ENCODE results near the gene RCOR1. TPM values are rescaled to one million over a fixed set of nuclear protein-coding genes. Genes with fewer than 3 reads are reported as not detected.

Gene RCOR1
- total and polyA plus RNA-seq, 2 donors (not counting 1 experiment from before 2014, with no cell fraction given): 8.7 to 37.1 TPM

DNA sequence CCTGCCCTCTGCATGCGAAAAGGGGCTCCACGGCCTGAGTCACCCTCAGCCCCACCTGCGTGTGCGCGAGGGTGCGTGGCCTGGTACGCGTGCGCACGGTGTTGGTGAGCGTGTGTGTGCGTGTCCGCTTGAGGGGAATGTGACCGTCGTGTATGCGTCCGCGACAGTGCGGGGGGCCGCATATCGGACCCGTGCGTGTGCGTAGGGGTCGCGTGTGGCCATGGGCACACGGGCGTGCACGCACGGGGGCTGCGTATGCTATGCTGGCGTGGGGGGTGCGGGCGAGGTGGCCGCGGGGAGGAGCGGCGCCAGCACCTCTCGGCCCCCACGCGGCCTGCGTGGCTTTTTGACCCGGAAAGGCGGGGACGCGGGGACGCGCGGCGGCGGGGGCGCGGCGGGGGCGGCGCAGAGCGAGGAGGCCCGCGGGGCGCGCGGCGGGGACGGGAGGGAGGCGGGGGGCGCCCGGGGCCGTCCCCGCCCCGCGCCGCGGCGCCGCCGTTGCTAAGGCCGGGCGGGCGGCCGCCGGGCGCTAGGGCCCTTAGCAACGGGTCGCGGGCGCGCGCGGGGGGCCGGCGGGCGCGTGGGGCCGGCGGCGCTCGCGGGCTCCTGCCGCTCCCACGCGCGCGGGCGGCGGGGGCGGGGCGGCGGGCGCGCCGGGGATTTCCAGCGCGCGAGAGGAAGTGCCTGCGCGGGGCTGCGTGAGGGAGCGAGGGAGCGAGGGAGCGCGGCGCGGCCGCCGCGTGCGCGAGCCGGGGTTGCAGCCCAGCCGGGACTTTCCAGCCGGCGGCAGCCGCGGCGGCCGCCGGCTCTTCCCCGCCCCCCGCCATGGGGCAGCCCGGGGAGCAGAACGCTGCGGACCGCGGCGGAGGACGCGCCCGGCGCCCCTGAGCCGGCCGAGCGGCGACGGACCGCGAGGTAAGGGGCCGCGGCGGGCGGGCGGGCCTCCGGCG, 184.6 kb downstream of the RCOR1 start, which contains the start of gene TRAF3:
Gene TRAF3 (plus strand): TSS at position 689 of the 950 bp plus-strand sequence. CDS start 92,753 bp downstream, outside the sequence.
- Mint-ChIP-seq H3K4me3 (peak within 1 kb of the TSS; percentile 91), H3K4me1 (peaks cover 62% of the 10 kb centered on the region), H3K27me3 (no peaks in the 10 kb centered on the region), H3K9me3 (ENCODE audit: insufficient read depth) (no peaks in the 10 kb centered on the region), H3K27ac (peak within 1 kb of the TSS; percentile 93)
- H3K36me3 ChIP-seq (replicated peaks in 1 of 2; ENCODE audit: control extremely low read depth in 1 of 2, control insufficient read depth in 1 of 2, extremely low read depth in 1 of 2, insufficient read depth in 2 of 2, low read length in 1 of 2): peaks cover 0 to 10% of the 10 kb centered on the region in 2 experiments
- POLR2A ChIA-PET: no interaction called here
- peaks cover 47% of the 10 kb centered on the region for H3K79me2 ChIP-seq (ENCODE audit: control insufficient read depth, insufficient read depth, low read length)
- H3K27ac ChIP-seq (ENCODE audit: low read length in 2 of 2): peak within 1 kb of the TSS; percentile 95 to 97
- DNase-seq (peak; percentile 95), ATAC-seq (ENCODE audit: low read depth) (peak; percentile 73)
- peak within 1 kb of the TSS; percentile 58 for H2AFZ ChIP-seq (ENCODE audit: insufficient read depth, low read depth, low read length, poor library complexity, severe bottlenecking)
- TF ChIP-seq EZH2 (IDR thresholded peaks at IDR 0.05; ENCODE audit: borderline replicate concordance, insufficient read depth, low read depth, low read length, poor library complexity, severe bottlenecking): no peak
- TF ChIP-seq, protein P1, sequence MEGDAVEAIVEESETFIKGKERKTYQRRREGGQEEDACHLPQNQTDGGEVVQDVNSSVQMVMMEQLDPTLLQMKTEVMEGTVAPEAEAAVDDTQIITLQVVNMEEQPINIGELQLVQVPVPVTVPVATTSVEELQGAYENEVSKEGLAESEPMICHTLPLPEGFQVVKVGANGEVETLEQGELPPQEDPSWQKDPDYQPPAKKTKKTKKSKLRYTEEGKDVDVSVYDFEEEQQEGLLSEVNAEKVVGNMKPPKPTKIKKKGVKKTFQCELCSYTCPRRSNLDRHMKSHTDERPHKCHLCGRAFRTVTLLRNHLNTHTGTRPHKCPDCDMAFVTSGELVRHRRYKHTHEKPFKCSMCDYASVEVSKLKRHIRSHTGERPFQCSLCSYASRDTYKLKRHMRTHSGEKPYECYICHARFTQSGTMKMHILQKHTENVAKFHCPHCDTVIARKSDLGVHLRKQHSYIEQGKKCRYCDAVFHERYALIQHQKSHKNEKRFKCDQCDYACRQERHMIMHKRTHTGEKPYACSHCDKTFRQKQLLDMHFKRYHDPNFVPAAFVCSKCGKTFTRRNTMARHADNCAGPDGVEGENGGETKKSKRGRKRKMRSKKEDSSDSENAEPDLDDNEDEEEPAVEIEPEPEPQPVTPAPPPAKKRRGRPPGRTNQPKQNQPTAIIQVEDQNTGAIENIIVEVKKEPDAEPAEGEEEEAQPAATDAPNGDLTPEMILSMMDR (IDR thresholded peaks at IDR 0.05): no peak
- peak within 1 kb of the TSS; percentile 95 for H3K9ac ChIP-seq (ENCODE audit: low read length)
- H3K4me1 ChIP-seq (ENCODE audit: control insufficient read depth in 2 of 2, insufficient read depth in 2 of 2, low read length in 2 of 2): peaks cover 65 to 76% of the 10 kb centered on the region in 2 donors
- peaks cover 34% of the 10 kb centered on the region for H4K20me1 ChIP-seq (ENCODE audit: control insufficient read depth, insufficient read depth, low read length, poor library complexity, severe bottlenecking)
- H3K9me3 ChIP-seq (ENCODE audit: control extremely low read depth in 1 of 3, control insufficient read depth in 2 of 3, insufficient read depth in 1 of 3, low read length in 2 of 3): no peaks in the 10 kb centered on the region
- peak within 1 kb of the TSS; percentile 57 to 90 (median 83) for H3K4me3 ChIP-seq (ENCODE audit: control extremely low read depth in 1 of 5, extremely low read depth in 1 of 5, insufficient read depth in 1 of 5, low read depth in 2 of 5, low read length in 4 of 5)
- intact Hi-C loops (cut with micrococcal nuclease): loop anchor here (1.0 to 10.0 kb wide), 3 partner anchors 9 to 1070 kb away; partner anchors contain the start of genes CDC42BPB and PPP1R13B
- 13% methylated on average over 163 of the region's 163 CpGs for WGBS (ENCODE audit: insufficient coverage)
- H3K4me2 ChIP-seq (replicated peaks; ENCODE audit: low read depth, low read length, poor library complexity, severe bottlenecking): peak within 1 kb of the TSS; percentile 90
- CTCF ChIA-PET: interaction anchor here (1.4 to 3.0 kb wide), 2 partner anchors 92 to 141 kb away, joined by 4 to 18 read pairs; no protein-coding TSS in a partner anchor
- H3K27me3 ChIP-seq (replicated peaks in 1 of 4; ENCODE audit: control extremely low read depth in 1 of 4, control insufficient read depth in 3 of 4, insufficient read depth in 4 of 4, low read length in 3 of 4): no peaks in the 10 kb centered on the region

Measured in B cell (primary cell).